Trophoblast cell (in vitro differentiated cells and primary cell): ENCODE data around the gene SLC22A6.

ENCODE experiments used
- DNase-seq, 2 donors: peaks; one replicate each; pipeline ENCODE4 v3.0.0-alpha.2; 2016
- H2AFZ ChIP-seq: 2 replicates; pipeline ENCODE4 v1.6.1; 2013; ENCODE audit warnings: low read length, moderate library complexity, mild to moderate bottlenecking; ENCODE audit not compliant: insufficient read depth, poor library complexity
- H2AK5ac ChIP-seq: 2 replicates; pipeline ENCODE4 v1.6.1; 2013; ENCODE audit warnings: mild to moderate bottlenecking, low read length
- H2BK120ac ChIP-seq: 2 replicates; pipeline ENCODE4 v1.6.1; 2013; ENCODE audit warnings: low read length, mild to moderate bottlenecking, moderate library complexity; ENCODE audit not compliant: insufficient read depth, poor library complexity
- H2BK12ac ChIP-seq: 2 replicates; pipeline ENCODE4 v1.6.1; 2013; ENCODE audit warnings: mild to moderate bottlenecking, low read length, moderate library complexity
- H2BK5ac ChIP-seq: 2 replicates; pipeline ENCODE4 v1.6.1; 2013; ENCODE audit warnings: low read length, low read depth, moderate library complexity, mild to moderate bottlenecking; ENCODE audit not compliant: poor library complexity
- H3K14ac ChIP-seq: 2 replicates; pipeline ENCODE4 v1.6.1; 2013; ENCODE audit warnings: mild to moderate bottlenecking, low read length
- H3K18ac ChIP-seq: 2 replicates; pipeline ENCODE4 v1.6.1; 2013; ENCODE audit warnings: mild to moderate bottlenecking, low read length
- H3K23ac ChIP-seq: 2 replicates; pipeline ENCODE4 v1.6.1; 2013; ENCODE audit warnings: low read length
- H3K27ac ChIP-seq: 2 replicates; pipeline ENCODE4 v1.5.1; 2013; ENCODE audit warnings: low read depth, mild to moderate bottlenecking, inconsistent platforms, low read length, moderate library complexity
- H3K27me3 ChIP-seq: 2 replicates; pipeline ENCODE4 v1.6.1; 2013; ENCODE audit warnings: inconsistent platforms, mild to moderate bottlenecking, low read length, moderate library complexity; ENCODE audit not compliant: insufficient read depth
- H3K36me3 ChIP-seq, 2 experiments: 1 replicate in 1 of 2; 2 replicates in 1 of 2; pipeline ENCODE4 v1.6.1; 2013; ENCODE audit warnings: low read length in 2 of 2, mild to moderate bottlenecking in 2 of 2, moderate library complexity in 1 of 2; ENCODE audit not compliant: insufficient read depth in 2 of 2, control insufficient read depth in 1 of 2
- H3K4ac ChIP-seq: 2 replicates; pipeline ENCODE4 v1.6.1; 2013; ENCODE audit warnings: low read depth, mild to moderate bottlenecking, low read length, moderate library complexity
- H3K4me1 ChIP-seq, 2 experiments: 1 replicate in 1 of 2; 2 replicates in 1 of 2; pipeline ENCODE4 v1.6.1; 2013; ENCODE audit warnings: low read length in 2 of 2, mild to moderate bottlenecking in 2 of 2, moderate library complexity in 1 of 2; ENCODE audit not compliant: insufficient read depth in 2 of 2, control insufficient read depth in 1 of 2
- H3K4me2 ChIP-seq: 2 replicates; pipeline ENCODE4 v1.6.1; 2013; ENCODE audit warnings: inconsistent platforms, mild to moderate bottlenecking, low read length, moderate library complexity
- H3K4me3 ChIP-seq: 2 replicates; pipeline ENCODE4 v1.5.1; 2013; ENCODE audit warnings: mild to moderate bottlenecking, low read depth, low read length, inconsistent platforms
- H3K79me1 ChIP-seq: one replicate; pipeline ENCODE4 v1.6.1; 2013; ENCODE audit warnings: low read length
- H3K79me2 ChIP-seq: 2 replicates; pipeline ENCODE4 v1.6.1; 2013; ENCODE audit warnings: low read length, mild to moderate bottlenecking; ENCODE audit not compliant: control insufficient read depth, insufficient read depth, poor library complexity
- H3K9ac ChIP-seq: 2 replicates; pipeline ENCODE4 v1.6.1; 2013; ENCODE audit warnings: mild to moderate bottlenecking, low read length
- H3K9me3 ChIP-seq: 2 replicates; pipeline ENCODE4 v1.6.1; 2013; ENCODE audit warnings: low read depth, mild to moderate bottlenecking, control low read depth, inconsistent platforms, low read length; ENCODE audit not compliant: insufficient read depth
- H4K12ac ChIP-seq: 2 replicates; pipeline ENCODE4 v1.6.1; 2013; ENCODE audit warnings: low read depth, mild to moderate bottlenecking, low read length, moderate library complexity
- H4K8ac ChIP-seq: 2 replicates; pipeline ENCODE4 v1.6.1; 2013; ENCODE audit warnings: low read depth, mild to moderate bottlenecking, low read length, moderate library complexity
- H4K91ac ChIP-seq: one replicate; pipeline ENCODE4 v1.6.1; 2013; ENCODE audit warnings: low read depth, mild to moderate bottlenecking, low read length, moderate library complexity
- WGBS: extraction: QIAGEN DNeasy Blood & Tissue Kit; methylation state at CpG from one replicate; pipeline ENCODE4 v1.1.7; 2013; ENCODE audit warnings: missing lambda C conversion rate; ENCODE audit not compliant: insufficient read length, insufficient coverage; ENCODE audit errors: extremely low coverage; 5-methylcytosine and 5-hydroxymethylcytosine counted together

The SLC22A6 gene

DNA sequence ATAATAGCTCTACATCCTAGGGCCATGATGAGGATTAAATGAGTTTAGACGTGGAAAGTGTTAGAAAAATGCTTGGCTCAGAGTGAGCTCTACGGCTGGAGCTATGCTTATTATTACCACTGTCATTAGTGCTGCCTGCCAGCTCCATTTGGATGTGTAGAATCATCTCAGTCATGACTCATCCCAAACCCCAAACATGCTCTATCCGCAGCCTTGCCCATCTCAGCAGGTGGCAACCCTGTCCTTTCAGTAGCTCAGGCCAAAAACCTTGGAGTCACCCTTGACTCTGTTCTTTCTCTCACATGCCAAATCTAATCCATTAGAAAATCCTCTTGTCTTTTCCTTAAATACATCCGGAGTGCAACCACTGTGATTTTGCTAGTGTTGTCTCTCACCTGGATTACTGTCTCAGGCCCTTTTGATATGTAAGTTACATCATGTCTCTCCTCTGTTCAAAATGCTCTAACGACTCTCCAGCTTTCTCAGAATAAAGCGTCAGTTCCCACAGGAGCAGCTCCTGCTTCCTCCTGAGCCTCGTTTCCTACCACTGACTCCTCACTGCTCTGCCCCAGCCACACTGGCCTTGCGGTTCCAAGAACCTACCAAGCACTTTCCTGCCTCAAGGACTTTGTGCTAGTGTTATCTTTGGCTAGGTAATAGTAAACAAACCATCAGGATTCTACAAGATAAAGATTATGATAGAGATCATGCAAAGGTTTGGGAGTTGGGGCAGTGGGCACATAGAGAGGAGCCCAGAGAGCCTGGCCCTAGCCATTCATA, 53.1 kb downstream of the SLC22A6 start:
- no peak overlapping the region for H4K8ac ChIP-seq
- H2BK5ac ChIP-seq: no peak overlapping the region
- no peak overlapping the region for H4K12ac ChIP-seq
- H3K4me1 ChIP-seq: no peaks in the 10 kb centered on the region
- no peak overlapping the region for H2AK5ac ChIP-seq
- no peak overlapping the region for H3K9ac ChIP-seq
- no peaks in the 10 kb centered on the region for H3K36me3 ChIP-seq
- no peak overlapping the region for H3K27ac ChIP-seq
- no peak overlapping the region for H4K91ac ChIP-seq
- no peaks in the 10 kb centered on the region for H3K9me3 ChIP-seq
- no peak overlapping the region for H3K4ac ChIP-seq
- no peak overlapping the region for H2AFZ ChIP-seq
- no peak overlapping the region for H3K4me3 ChIP-seq
- DNase-seq: no peak
- no CpG with 5 or more reads among the region's 8 CpGs for WGBS
- H3K4me2 ChIP-seq: no peak overlapping the region
- H3K14ac ChIP-seq: no peak overlapping the region
- H3K18ac ChIP-seq: no peak overlapping the region
- no peak overlapping the region for H2BK12ac ChIP-seq
- no peaks in the 10 kb centered on the region for H3K79me2 ChIP-seq
- no peak overlapping the region for H3K23ac ChIP-seq
- H3K79me1 ChIP-seq: no peaks in the 10 kb centered on the region
- no peak overlapping the region for H2BK120ac ChIP-seq
- H3K27me3 ChIP-seq: peaks cover 12% of the 10 kb centered on the region

DNA sequence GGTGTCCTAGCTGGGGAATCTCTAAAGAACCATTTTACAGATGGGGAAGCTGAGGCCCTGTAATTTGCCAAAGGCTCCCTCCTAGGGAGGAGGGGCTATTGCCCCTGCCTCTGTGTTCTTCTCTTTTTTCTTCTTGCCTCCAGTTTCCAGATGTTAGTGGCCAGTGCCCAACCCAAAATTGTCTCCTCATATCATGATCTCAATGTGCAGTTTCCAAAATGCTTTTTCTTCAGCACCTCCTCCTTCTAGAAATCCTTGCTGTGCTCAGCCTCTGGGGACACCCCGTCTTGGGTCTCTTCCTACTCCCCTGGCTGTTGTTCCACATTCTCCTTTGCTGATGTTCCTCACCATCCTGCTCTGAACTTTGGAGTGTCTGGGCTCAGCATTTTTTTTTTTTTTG, 54.1 kb downstream of the SLC22A6 start:
- Histone ChIP-seq H3K4me3 (no peak overlapping the region), H4K8ac (no peak overlapping the region), H4K91ac (no peak overlapping the region), H3K9ac (no peak overlapping the region), H3K14ac (no peak overlapping the region), H2AFZ (no peak overlapping the region), H4K12ac (no peak overlapping the region), H2BK12ac (no peak overlapping the region), H2BK5ac (no peak overlapping the region), H3K36me3 (no peaks in the 10 kb centered on the region), H3K18ac (no peak overlapping the region), H3K79me1 (no peaks in the 10 kb centered on the region), H3K79me2 (no peaks in the 10 kb centered on the region), H3K9me3 (no peaks in the 10 kb centered on the region), H3K27me3 (peaks cover 22% of the 10 kb centered on the region), H3K27ac (no peak overlapping the region), H3K4me2 (no peak overlapping the region), H3K23ac (no peak overlapping the region), H3K4ac (no peak overlapping the region), H2BK120ac (no peak overlapping the region), H2AK5ac (no peak overlapping the region), H3K4me1 (peaks cover 8 to 9% of the 10 kb centered on the region in 2 experiments)
- WGBS: no CpG with 5 or more reads among the region's 1 CpG
- DNase-seq: no peak

DNA sequence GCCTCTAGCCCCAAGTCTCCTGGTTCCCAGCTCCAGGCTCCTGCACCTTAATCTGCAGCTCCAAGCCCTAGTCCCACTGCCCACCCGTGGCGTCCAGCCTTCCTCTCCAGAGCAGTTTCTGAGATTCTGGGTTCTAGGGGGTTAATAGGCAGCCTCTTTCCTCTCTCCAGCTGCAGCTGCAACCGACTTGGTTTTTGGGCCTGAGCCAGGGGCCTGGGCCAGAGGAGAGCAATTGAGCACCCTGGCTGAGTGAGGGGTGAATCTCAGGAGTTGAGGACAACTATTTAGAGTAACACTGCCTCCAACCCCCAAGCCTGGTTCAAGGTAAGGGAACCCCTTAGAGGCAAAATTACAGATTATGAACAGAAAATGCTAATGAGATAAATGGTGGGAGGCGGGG, 54.6 kb downstream of the SLC22A6 start:
- H2AFZ ChIP-seq: no peak overlapping the region
- H2AK5ac ChIP-seq: no peak overlapping the region
- H3K79me1 ChIP-seq: no peaks in the 10 kb centered on the region
- H4K12ac ChIP-seq: no peak overlapping the region
- no peak overlapping the region for H3K14ac ChIP-seq
- no peak overlapping the region for H2BK5ac ChIP-seq
- no peak overlapping the region for H3K4me2 ChIP-seq
- no peaks in the 10 kb centered on the region for H3K36me3 ChIP-seq
- no peak overlapping the region for H3K27ac ChIP-seq
- H3K9me3 ChIP-seq: no peaks in the 10 kb centered on the region
- no peak overlapping the region for H3K23ac ChIP-seq
- no peak overlapping the region for H3K9ac ChIP-seq
- no peak overlapping the region for H2BK12ac ChIP-seq
- H3K79me2 ChIP-seq: no peaks in the 10 kb centered on the region
- H3K4me3 ChIP-seq: no peak overlapping the region
- WGBS: no CpG with 5 or more reads among the region's 4 CpGs
- no peak overlapping the region for H2BK120ac ChIP-seq
- peaks cover 26% of the 10 kb centered on the region for H3K27me3 ChIP-seq
- H3K4ac ChIP-seq: no peak overlapping the region
- DNase-seq: no peak
- H4K8ac ChIP-seq: no peak overlapping the region
- no peak overlapping the region for H3K18ac ChIP-seq
- peaks cover 11 to 13% of the 10 kb centered on the region in 2 experiments for H3K4me1 ChIP-seq
- no peak overlapping the region for H4K91ac ChIP-seq

DNA sequence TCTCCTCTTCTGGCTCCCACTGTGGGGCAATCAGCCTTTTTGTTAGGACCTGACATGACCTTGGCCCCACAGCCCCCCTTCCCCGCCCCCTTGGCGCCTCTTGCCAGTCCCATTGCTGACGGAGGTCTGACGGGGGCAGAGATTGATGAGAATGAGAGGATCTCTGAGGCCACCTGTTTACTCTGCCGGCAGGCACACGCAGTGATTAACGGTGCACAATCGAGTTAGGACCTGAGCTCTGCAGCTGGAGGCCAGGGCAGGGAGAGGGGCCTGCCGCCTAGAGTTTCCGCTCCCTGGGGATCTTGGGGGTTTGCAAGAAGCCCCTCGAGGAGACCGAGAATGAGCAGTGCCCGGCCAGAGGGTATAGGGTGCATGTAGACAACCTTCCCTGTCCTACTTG, 56.8 kb downstream of the SLC22A6 start:
- Histone ChIP-seq H3K36me3 (no peaks in the 10 kb centered on the region), H3K27ac (no peak overlapping the region), H3K4me1 (peaks cover 20 to 21% of the 10 kb centered on the region in 2 experiments), H3K9me3 (no peaks in the 10 kb centered on the region), H3K79me2 (no peaks in the 10 kb centered on the region), H2BK120ac (no peak overlapping the region), H2AK5ac (no peak overlapping the region), H2BK12ac (no peak overlapping the region), H3K14ac (no peak overlapping the region), H3K9ac (no peak overlapping the region), H4K91ac (no peak overlapping the region), H3K79me1 (no peaks in the 10 kb centered on the region), H4K8ac (no peak overlapping the region), H3K18ac (no peak overlapping the region), H3K23ac (no peak overlapping the region), H3K27me3 (peaks cover 26% of the 10 kb centered on the region), H3K4me3 (no peak overlapping the region), H4K12ac (no peak overlapping the region), H2BK5ac (no peak overlapping the region), H2AFZ (no peak overlapping the region), H3K4ac (no peak overlapping the region), H3K4me2 (no peak overlapping the region)
- WGBS: no CpG with 5 or more reads among the region's 13 CpGs
- DNase-seq: no peak
